SKM-1 (cell line): ENCODE results near the gene C10orf143.
"Not testable (repeated sequence)": the region's sequence is repeated elsewhere in the genome, so short reads cannot be mapped to it uniquely, and the experiment has no call there.

ENCODE experiments used
- DNase-seq: peaks from one replicate; lab custom pipeline; 2025; ENCODE audit not compliant: unreplicated experiment; lab: John Stamatoyannopoulos, UW

C10orf143 gene

GRCh38 chr10:130037169-130037661 is 73.4 kb downstream of the C10orf143 start:
- no peak for DNase-seq

- DNase-seq, result no peak
These were observed 74.1 kb downstream of the C10orf143 start for GRCh38 chr10:130036296-130037065.

- DNase-seq, result no peak
These were observed 81.4 kb downstream of the C10orf143 start for GRCh38 chr10:130029209-130029608.

GRCh38 chr10:130028465-130028819 is 82.2 kb downstream of the C10orf143 start:
- DNase-seq, result no peak

- DNase-seq, result no peak
These were observed 82.7 kb downstream of the C10orf143 start for GRCh38 chr10:130027716-130028464.

- no peak for DNase-seq
These were observed 83.8 kb downstream of the C10orf143 start for GRCh38 chr10:130026670-130027456.

DNA sequence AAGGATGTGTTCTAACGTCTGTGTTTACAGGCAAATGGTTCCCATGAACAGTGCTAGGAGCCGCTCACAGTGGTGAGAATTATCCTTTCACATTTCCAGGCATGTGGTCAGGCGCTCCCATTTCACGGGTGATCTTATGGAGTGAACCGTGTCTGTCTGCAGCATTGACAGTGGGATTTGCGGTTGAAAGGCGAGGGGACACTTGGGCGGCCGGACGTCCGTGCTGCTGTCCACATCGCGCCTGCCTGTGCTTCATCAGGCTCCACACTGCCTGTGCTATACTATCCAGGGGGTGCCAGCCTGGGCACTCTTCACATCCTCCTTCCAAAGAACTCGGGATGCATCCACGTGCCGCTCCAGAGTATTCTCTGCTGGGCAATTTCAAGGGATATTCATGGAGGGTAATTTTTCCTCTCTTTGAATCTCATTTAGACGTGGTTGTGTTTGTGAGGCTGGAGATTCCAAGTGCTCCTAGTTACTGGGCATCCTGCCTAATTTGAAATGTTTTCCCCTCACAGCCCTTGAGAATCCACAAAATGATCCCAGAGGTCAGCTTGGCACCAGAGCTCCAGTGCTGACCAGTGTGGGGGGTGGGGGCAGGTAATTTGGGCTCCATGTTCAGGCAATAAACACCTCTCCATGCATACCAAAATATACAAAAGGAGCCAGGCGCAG is 84.7 kb downstream of the C10orf143 start:
- no peak for DNase-seq

GRCh38 chr10:130025326-130025725 is 85.3 kb downstream of the C10orf143 start:
- no peak for DNase-seq

GRCh38 chr10:130024779-130025325 is 85.8 kb downstream of the C10orf143 start:
- DNase-seq, result no peak

- not testable (repeated sequence) for DNase-seq
These were observed 86.3 kb downstream of the C10orf143 start for GRCh38 chr10:130024326-130024725.

- DNase-seq, result no peak
These were observed 87.0 kb downstream of the C10orf143 start for GRCh38 chr10:130023454-130024230.

DNA sequence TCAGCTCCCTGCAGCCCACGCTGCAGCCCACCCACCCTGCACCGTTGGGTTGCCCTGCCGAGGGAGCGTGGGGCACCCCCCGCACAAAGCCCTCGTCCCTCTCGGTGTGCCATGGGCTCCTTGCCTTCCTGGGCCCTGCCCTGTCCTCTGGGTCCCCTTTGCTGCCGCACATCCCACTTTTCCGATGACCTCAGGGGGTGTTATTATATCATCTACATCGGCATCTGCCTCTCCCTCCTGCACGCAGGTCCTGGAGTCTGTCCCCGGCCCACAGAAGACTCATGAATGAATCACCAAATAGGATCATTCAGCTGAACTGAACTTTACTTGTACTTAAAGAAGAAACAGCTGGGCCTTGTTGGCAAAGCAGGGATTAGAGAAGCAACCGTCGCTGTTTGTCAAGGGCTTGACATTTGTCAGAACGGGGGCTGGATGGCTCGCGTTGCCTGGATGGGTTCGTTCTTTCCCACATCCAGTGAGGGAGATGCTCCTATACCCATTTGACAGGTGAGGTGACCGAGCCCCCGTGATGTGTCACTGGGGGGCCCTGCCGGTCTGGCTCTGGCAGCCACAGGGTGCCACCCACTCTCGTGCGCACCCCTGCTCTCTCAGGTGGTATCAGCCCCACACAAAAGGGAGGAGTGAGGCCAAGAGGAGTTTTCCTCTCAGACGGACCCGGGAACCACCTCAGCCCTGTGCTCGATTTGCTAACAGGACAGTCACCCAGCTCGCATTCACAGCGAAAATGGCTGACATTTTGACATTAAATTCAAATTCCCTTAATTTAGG is 87.9 kb downstream of the C10orf143 start:
- no peak for DNase-seq

GRCh38 chr10:130022086-130022485 is 88.5 kb downstream of the C10orf143 start:
- no peak for DNase-seq

DNA sequence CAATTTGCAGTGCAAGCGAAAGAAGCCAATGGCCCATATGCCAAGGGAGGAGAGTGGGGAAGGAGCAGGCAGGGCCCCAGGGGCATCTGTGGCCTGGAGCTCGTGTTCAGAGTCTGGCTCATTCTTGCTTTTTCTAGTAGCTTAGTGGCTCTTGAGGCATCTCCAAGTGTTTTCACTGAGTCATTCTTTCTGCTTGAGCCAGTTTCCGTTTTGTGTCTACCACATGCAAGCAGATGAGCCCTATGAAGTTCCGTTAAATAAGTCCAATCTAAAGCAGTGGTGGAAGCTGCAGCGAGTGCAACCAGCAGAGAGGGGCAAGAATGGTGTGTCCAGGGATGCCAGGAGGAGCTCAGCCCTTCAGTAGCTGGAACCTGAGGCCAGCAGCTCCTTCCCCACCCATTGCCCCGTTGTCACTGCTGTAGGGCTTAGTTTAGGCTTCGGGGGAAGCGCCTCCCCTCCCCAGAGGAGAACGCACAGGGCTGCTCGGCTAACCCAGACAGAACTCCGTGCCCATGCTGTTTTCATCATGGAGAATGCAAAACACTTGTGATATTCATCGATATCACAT is 89.2 kb downstream of the C10orf143 start:
- no peak for DNase-seq

GRCh38 chr10:130020651-130021382 is 89.8 kb downstream of the C10orf143 start:
- DNase-seq, result no peak

DNA sequence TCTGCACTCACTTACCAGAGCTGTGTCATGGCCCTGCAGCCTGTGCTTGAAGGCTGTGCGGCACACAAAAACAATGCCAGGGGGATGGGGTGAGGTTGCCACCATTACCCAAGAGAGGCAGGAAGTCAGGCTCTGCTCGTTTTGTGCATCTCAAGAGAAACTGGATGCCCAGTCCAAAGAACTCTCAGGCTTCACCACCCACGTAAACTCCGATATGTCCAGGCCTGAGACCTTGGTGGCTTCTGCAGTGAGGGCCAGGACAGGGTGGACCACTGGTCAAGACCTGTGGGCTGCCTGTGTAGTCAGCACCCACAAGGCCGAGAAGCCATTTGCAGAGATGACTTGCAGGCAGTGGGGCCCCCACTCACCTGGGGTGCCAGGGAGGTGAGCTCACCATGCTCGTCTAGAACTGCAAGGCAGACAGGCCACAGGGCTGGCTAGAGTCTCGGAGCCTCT is 91.9 kb downstream of the C10orf143 start:
- DNase-seq, result no peak

GRCh38 chr10:130018265-130018664 is 92.4 kb downstream of the C10orf143 start:
- no peak for DNase-seq

GRCh38 chr10:130017631-130018022 is 93.0 kb downstream of the C10orf143 start:
- no peak for DNase-seq
